ENCODE data around the gene ZNF813. TPM values are rescaled to one million over a fixed set of nuclear protein-coding genes. Genes with fewer than 3 reads are reported as not detected.
"Not testable (repeated sequence)": the region's sequence is repeated elsewhere in the genome, so short reads cannot be mapped to it uniquely, and the experiment has no call there.

Gene ZNF813
- total and polyA plus RNA-seq, 7 donors, result 1.2 to 4.2 (median 2.9) TPM

GRCh38 chr19:53431399-53432087 is 36.0 kb upstream of the ZNF813 start, which contains the start of gene ZNF761:
Gene ZNF761 (plus strand): TSS chr19:53431984. CDS start chr19:53447269, 15,285 bp downstream.
- DNase-seq, result peak; percentile 97
- intact Hi-C loops (cut with DNase I), result loop anchor here (2.0 to 5.0 kb wide), 2 partner anchors 36 to 81 kb away; partner anchors contain the start of gene ZNF813
- peak within 1 kb of the TSS; percentile 60 to 71 (median 64) for H3K4me3 ChIP-seq
- peaks cover 0 to 4% (median 0%) of the 10 kb centered on the region in 4 donors for H3K9me3 ChIP-seq
- H3K4me1 ChIP-seq, result peaks cover 0 to 10% (median 7%) of the 10 kb centered on the region in 4 donors
- whole genome bisulfite sequencing, 2 donors, result 3 to 5% methylated on average over 46 of the region's 46 CpGs
- peak; percentile 90 to 92 (median 91) for TF ChIP-seq POLR2AphosphoS5 (IDR thresholded peaks at IDR 0.05)
- peak; percentile 45 to 72 for TF ChIP-seq POLR2A (IDR thresholded peaks at IDR 0.05)
- no peak for TF ChIP-seq EP300 (IDR thresholded peaks at IDR 0.05)
- peak; percentile 33 to 45 (median 40) for TF ChIP-seq CTCF (IDR thresholded peaks at IDR 0.05)
- peaks cover 0 to 13% (median 3%) of the 10 kb centered on the region in 4 donors for H3K36me3 ChIP-seq
- no peaks in the 10 kb centered on the region for H3K27me3 ChIP-seq
- peak within 1 kb of the TSS; percentile 63 to 79 (median 72) for H3K27ac ChIP-seq

- TF ChIP-seq POLR2A (IDR thresholded peaks at IDR 0.05), result peak in 1 of 2 donors; percentile 5
- no peak for TF ChIP-seq POLR2AphosphoS5 (IDR thresholded peaks at IDR 0.05)
- no peak for TF ChIP-seq CTCF (IDR thresholded peaks at IDR 0.05)
- Histone ChIP-seq H3K36me3 (peaks cover 0 to 13% (median 3%) of the 10 kb centered on the region in 4 donors), H3K9me3 (peaks cover 0 to 4% (median 0%) of the 10 kb centered on the region in 4 donors), H3K4me1 (peaks cover 0 to 10% (median 7%) of the 10 kb centered on the region in 4 donors), H3K4me3 (peak overlapping the region; percentile 60 to 71 (median 64)), H3K27me3 (no peaks in the 10 kb centered on the region), H3K27ac (peak overlapping the region; percentile 63 to 79 (median 72))
- 0 to 1% methylated on average over 30 of the region's 30 CpGs for WGBS, 2 donors
- intact Hi-C loops (cut with DNase I), result loop anchor here (5.0 kb wide), 1 partner anchor 35 kb away; the partner anchor contains the start of gene ZNF813
- DNase-seq, result peak; percentile 76
Measured at GRCh38 chr19:53432088-53432661, 35.4 kb upstream of the ZNF813 start.

GRCh38 chr19:53443809-53444208 is 23.7 kb upstream of the ZNF813 start:
- Histone ChIP-seq H3K36me3 (peaks cover 0 to 55% (median 16%) of the 10 kb centered on the region in 4 donors), H3K9me3 (peaks cover 3 to 37% (median 4%) of the 10 kb centered on the region in 4 donors)
- H3K4me1 ChIP-seq; DNase-seq; H3K4me3 ChIP-seq; H3K27ac ChIP-seq; H3K27me3 ChIP-seq; intact Hi-C loops (cut with DNase I): not testable (repeated sequence)
- WGBS, 2 donors, result 82 to 86% methylated on average over 2 of the region's 2 CpGs

GRCh38 chr19:53447196-53447595 is 20.3 kb upstream of the ZNF813 start:
- H3K27ac ChIP-seq; H3K4me3 ChIP-seq; H3K4me1 ChIP-seq; intact Hi-C loops (cut with DNase I); DNase-seq; H3K27me3 ChIP-seq: not testable (repeated sequence)
- Histone ChIP-seq H3K36me3 (peaks cover 0 to 71% (median 29%) of the 10 kb centered on the region in 4 donors), H3K9me3 (peaks cover 3 to 33% (median 4%) of the 10 kb centered on the region in 4 donors)
- WGBS, 2 donors, result 89 to 96% methylated on average over 5 of the region's 5 CpGs

GRCh38 chr19:53455828-53456227 is 11.7 kb upstream of the ZNF813 start:
- Histone ChIP-seq H3K4me1 (no peaks in the 10 kb centered on the region), H3K36me3 (peaks cover 9 to 49% (median 34%) of the 10 kb centered on the region in 4 donors), H3K27ac (no peak overlapping the region), H3K4me3 (no peak overlapping the region), H3K9me3 (peaks cover 2 to 55% (median 11%) of the 10 kb centered on the region in 4 donors), H3K27me3 (no peaks in the 10 kb centered on the region)
- WGBS, 2 donors, result 92 to 98% methylated on average over 9 of the region's 9 CpGs
- intact Hi-C loops (cut with DNase I), result no loop called here
- no peak for DNase-seq
- TF ChIP-seq EP300 (IDR thresholded peaks at IDR 0.05), result no peak
- TF ChIP-seq POLR2A (IDR thresholded peaks at IDR 0.05), result no peak
- no peak for TF ChIP-seq CTCF (IDR thresholded peaks at IDR 0.05)
- TF ChIP-seq POLR2AphosphoS5 (IDR thresholded peaks at IDR 0.05), result no peak

- peaks cover 0 to 23% (median 0%) of the 10 kb centered on the region in 3 donors for H3K27me3 ChIP-seq
- H3K4me3 ChIP-seq; intact Hi-C loops (cut with DNase I); H3K27ac ChIP-seq; H3K36me3 ChIP-seq; H3K4me1 ChIP-seq; DNase-seq: not testable (repeated sequence)
- 55 to 78% methylated on average over 11 of the region's 11 CpGs for WGBS, 2 donors
- H3K9me3 ChIP-seq, result peaks cover 0 to 34% (median 13%) of the 10 kb centered on the region in 4 donors
Measured at GRCh38 chr19:53460131-53460721, 7.3 kb upstream of the ZNF813 start.

Data from sigmoid colon (tissue), 7 donors.